ENCODE results near the gene SHC3. TPM values are rescaled to one million over a fixed set of nuclear protein-coding genes. Genes with fewer than 3 reads are reported as not detected.

The SHC3 gene
- total RNA-seq, 2 experiments from 2014 or later, result not detected

DNA sequence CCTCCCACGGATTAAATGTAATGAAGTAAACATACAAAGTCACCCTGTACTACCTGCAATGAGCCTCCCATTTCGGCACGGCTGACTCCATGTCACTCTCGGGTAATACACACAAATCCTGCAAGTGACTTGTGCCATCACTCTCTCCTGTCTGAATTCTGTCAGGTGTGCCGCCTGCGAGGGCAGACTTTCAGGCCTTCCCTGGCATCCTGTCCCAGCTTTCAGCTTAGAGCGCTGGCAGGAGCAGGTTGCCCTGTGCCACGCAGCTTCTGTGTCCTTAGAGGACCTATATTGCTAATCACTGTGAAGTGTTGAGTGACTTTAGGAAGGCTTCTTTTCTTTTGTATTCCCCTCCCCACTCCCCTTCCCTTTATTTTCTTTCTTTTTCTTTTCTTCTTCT lies 213.1 kb downstream of the SHC3 start:
- Mint-ChIP-seq H3K9me3 (no peaks in the 10 kb centered on the region), H3K36me3 (ENCODE audit: low read depth) (no peaks in the 10 kb centered on the region), H3K27ac (no peak overlapping the region), H3K4me3 (no peak overlapping the region), H3K27me3 (peaks cover 6% of the 10 kb centered on the region), H3K4me1 (ENCODE audit: low read depth) (no peaks in the 10 kb centered on the region)
- TF ChIP-seq, protein P1, sequence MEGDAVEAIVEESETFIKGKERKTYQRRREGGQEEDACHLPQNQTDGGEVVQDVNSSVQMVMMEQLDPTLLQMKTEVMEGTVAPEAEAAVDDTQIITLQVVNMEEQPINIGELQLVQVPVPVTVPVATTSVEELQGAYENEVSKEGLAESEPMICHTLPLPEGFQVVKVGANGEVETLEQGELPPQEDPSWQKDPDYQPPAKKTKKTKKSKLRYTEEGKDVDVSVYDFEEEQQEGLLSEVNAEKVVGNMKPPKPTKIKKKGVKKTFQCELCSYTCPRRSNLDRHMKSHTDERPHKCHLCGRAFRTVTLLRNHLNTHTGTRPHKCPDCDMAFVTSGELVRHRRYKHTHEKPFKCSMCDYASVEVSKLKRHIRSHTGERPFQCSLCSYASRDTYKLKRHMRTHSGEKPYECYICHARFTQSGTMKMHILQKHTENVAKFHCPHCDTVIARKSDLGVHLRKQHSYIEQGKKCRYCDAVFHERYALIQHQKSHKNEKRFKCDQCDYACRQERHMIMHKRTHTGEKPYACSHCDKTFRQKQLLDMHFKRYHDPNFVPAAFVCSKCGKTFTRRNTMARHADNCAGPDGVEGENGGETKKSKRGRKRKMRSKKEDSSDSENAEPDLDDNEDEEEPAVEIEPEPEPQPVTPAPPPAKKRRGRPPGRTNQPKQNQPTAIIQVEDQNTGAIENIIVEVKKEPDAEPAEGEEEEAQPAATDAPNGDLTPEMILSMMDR (IDR thresholded peaks at IDR 0.05), result no peak
- no peak for ATAC-seq
- intact Hi-C loops (cut with micrococcal nuclease), result no loop called here
- POLR2A ChIA-PET, result no interaction called here
- DNase-seq, result no peak
- CTCF ChIA-PET, result no interaction called here

DNA sequence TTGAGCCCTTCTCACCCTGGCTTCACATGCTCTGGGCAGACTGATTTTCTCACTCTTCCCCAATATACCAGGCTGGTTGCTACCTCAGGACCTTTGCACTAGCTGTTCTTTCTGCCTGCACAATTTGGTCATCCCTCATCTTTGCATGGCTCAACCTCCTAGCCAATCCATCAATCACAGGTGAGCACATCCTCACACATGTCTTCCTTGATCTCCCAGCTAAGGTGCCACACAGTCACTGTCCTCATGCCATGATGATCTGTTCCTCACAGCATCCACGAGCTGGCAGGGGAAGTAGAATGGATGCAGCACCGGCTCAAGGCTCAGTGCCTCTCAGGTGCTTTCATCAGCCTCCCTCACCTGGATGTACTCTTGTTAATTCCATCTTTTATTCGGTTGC lies 218.0 kb downstream of the SHC3 start:
- no peak for ATAC-seq

DNA sequence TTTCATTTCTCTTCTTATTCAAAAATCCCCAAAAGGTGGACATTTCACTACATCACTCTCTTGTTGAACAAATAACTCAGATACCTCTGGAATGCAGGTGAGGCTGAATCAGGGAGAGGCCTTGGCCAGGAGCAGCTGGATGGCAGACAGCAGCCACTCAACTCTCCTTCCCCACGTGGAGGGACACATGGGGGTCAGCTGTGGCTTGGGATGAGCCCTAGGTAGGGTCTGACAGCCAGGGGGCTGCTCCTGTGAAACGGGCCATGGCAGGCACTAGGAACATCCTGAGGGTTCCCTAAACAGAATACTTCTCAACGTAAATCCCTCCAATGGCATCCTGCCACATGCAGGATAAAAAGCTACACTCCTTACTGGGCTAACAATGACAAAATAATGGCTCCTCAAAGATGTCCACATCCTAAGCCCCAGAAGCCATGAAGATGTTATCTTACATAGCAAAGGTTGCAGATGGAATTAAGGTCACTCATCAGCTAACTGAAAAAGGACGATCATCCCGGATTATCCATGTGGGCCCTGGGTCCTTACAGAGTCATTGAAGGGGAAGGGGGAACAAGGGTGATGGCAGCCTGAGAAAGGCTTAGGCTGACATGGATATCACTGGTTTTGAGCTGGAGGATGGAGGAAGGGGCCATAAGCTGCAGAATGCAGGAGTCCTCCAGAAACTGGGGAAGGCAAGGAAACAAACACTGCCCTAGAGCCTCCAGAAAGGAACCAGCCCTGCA lies 218.7 kb downstream of the SHC3 start:
- TF ChIP-seq, protein P1 (IDR thresholded peaks at IDR 0.05), result no peak
- Mint-ChIP-seq H3K9me3 (no peaks in the 10 kb centered on the region), H3K36me3 (ENCODE audit: low read depth) (no peaks in the 10 kb centered on the region), H3K4me1 (ENCODE audit: low read depth) (no peaks in the 10 kb centered on the region), H3K27me3 (peaks cover 9% of the 10 kb centered on the region), H3K4me3 (no peak overlapping the region), H3K27ac (no peak overlapping the region)
- CTCF ChIA-PET, result no interaction called here
- POLR2A ChIA-PET, result no interaction called here
- intact Hi-C loops (cut with micrococcal nuclease), result no loop called here
- ATAC-seq, result no peak
- no peak for DNase-seq

More for the DNA sequence above, 218.0 kb downstream of the SHC3 start:
- no peak for DNase-seq
- ChIA-PET POLR2A (no interaction called here), CTCF (no interaction called here)
- H3K4me1 Mint-ChIP-seq (ENCODE audit: low read depth), result no peaks in the 10 kb centered on the region
- TF ChIP-seq, protein P1 (IDR thresholded peaks at IDR 0.05), result no peak
- peaks cover 7% of the 10 kb centered on the region for H3K27me3 Mint-ChIP-seq
- intact Hi-C loops (cut with micrococcal nuclease), result no loop called here
- H3K9me3 Mint-ChIP-seq, result no peaks in the 10 kb centered on the region
- no peak overlapping the region for H3K27ac Mint-ChIP-seq
- H3K36me3 Mint-ChIP-seq (ENCODE audit: low read depth), result no peaks in the 10 kb centered on the region
- no peak overlapping the region for H3K4me3 Mint-ChIP-seq

DNA sequence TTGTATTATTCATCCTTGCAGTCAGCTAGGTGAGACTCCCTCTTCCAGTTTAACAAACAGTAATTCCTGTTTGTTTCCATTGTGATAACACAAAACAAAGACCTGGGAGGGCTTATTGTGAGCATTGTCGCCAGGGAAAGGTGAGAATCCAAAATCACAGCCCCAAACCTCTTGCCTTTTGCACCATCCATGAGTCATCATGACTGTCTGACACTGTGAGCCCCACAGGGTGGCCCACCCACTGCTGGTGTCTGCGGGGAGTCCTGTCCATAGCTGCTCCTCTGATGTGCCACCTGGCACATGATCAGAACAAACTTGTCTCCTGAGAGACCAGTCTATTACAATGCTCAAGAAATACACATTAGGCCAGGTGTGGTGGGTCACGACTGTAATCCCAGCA lies 221.1 kb downstream of the SHC3 start:
- intact Hi-C loops (cut with micrococcal nuclease), result no loop called here
- H3K4me1 Mint-ChIP-seq (ENCODE audit: low read depth), result peaks cover 2% of the 10 kb centered on the region
- TF ChIP-seq, protein P1 (IDR thresholded peaks at IDR 0.05), result no peak
- ChIA-PET POLR2A (no interaction called here), CTCF (no interaction called here)
- no peak overlapping the region for H3K27ac Mint-ChIP-seq
- no peaks in the 10 kb centered on the region for H3K9me3 Mint-ChIP-seq
- no peak overlapping the region for H3K4me3 Mint-ChIP-seq
- no peak for ATAC-seq
- DNase-seq, result no peak
- H3K27me3 Mint-ChIP-seq, result peaks cover 9% of the 10 kb centered on the region
- H3K36me3 Mint-ChIP-seq (ENCODE audit: low read depth), result no peaks in the 10 kb centered on the region

Other genes starting within 250 kb of the SHC3 start
- under 1 TPM; 0.36 to 0.58 TPM for gene S1PR3, start 187.3 kb downstream of the SHC3 start, total RNA-seq
- gene CKS2, start 132.4 kb upstream of the SHC3 start, total RNA-seq, result 100 to 1,000 TPM; 221 to 230 TPM
- gene SECISBP2, start 139.7 kb upstream of the SHC3 start, total RNA-seq, result 10 to 100 TPM; 40.4 to 42.5 TPM

Data from activated CD8-positive, alpha-beta T cell treated with anti-CD3 and anti-CD28 coated beads for 36 hours (primary cell).